GM21723 (cell line): ENCODE measurements around the gene PCDHB1.

Experiments
- ATAC-seq: cut with Tn5 transposase; IDR thresholded peaks from one replicate; pipeline ENCODE4 v1.9.1; 2021; ENCODE audit warnings: mild to moderate bottlenecking, moderate library complexity; ENCODE audit not compliant: unreplicated experiment

The PCDHB1 gene

DNA sequence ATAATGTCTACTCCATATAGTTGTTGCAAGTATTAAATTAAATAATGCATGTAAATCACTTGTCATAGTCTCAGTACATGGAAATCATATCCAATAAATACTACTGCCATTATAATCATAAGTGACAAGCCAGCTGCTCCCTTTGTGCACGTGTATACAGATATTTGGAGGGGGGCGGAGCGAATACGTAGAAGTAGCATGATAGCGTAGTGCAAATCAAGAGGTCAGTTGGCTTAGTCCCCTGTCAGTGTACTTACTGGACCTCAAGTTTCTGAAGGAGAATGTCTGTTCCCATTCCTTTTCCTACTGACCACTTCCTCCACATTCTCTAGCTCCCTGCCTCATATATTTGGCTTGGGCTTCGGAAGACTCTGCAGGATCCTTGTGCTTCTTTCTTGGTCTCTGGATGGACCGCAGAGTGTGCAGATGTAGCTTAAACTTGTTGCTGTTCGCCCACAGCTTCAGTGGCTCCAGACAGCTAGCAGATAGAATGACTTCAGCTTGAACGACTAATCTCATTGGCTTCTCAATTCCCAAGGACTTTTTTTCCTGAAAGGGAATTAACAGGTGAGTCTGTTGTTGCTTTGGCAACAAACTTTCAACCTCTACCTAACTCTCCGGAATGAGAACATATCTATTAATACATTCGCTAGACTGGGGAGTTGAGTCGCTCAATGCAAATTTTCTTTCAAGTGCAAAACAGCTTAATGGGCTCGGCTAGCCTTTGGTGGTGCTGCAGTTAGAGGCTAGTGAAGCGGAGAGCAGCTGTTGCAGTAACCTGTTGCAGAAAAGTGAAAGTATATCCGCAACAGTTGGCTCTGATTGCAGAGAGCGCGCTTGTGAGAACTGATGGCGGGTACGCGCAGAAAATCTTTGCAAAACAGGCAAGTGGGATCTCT, at the start of gene PCDHB1:
Gene PCDHB1 (plus strand): TSS at position 753 of the 899 bp plus-strand sequence. CDS start 97 bp downstream, at position 850.
- ATAC-seq, result no peak

DNA sequence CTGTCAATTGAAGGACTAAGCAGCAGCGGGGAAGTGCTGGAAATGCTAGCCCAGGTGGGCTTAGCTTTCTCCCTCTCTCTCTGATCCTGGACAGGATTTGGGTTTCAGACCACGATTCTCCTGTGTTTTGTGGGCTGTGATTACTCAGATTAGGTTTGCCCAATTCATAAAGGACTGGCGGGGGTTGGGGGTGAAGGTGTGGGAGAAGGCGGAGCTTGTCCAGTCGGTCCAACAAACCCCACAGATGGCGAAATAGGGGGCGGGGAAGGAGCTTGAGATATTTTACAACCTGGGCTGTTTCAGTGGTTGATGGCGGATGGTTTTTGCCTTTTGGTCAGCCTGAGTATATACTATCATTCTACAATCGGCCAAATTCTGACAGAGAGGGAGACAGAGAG, 49.7 kb upstream of the PCDHB1 start:
- no peak for ATAC-seq

DNA sequence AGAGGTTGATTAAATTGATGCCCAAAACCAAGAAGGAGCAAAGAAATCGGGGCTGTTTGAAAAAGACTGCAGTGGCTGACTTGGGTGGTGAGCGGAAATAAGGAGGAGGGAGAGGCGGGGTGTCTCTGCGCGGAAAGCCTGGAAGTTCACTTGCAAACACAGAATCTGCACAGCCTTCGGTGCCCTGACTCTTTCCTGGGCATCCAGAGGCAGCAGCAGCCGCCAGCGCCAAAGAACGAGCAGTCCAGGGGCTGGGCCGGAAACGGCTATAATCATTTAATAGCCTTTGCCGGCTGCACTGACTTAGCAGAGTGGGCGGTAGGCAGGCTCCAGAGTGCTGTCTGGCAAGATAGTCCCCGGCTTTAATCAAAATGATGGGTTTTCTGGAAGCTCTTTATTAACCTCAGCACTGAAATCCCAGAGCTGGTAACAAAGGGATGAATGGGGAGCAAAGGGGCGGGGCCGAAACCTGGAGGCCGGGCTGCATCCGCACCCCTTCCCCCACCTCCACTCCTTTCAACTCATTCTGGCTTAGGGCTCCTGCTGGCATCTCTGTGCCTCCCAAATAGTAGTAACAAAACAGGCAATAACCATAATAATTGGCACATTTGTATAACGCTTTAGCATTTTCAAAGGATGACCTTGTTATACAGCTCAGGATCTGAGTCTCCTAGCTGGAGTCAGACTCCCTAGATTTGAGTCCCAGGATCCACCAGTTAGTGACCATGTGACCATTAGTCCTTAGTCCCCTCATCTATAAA, 49.1 kb upstream of the PCDHB1 start:
- ATAC-seq, result no peak

- no peak for ATAC-seq
Observed at GRCh38 chr5:141002605-141002965, 48.6 kb upstream of the PCDHB1 start.

DNA sequence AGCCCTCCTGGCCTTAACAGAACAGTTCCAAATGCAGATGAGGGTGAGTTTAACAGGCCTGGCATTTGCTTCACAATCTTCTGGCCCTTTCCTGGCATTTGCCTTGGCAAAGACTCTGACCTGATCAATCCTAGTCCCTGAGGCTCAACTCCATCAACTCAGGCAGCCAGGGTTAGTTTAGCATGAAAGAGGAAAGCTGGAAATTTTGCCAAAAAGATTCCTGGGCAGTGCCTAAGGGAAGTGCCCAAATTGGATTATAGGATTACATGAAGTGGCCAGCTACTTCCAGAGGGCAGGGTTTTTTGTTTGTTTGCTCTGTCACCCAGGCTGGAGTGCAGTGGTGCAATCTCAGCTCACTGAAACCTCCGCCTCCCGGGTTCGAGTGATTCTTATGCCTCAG, 48.1 kb upstream of the PCDHB1 start:
- no peak for ATAC-seq

GRCh38 chr5:141003791-141004611, 47.2 kb upstream of the PCDHB1 start:
- no peak for ATAC-seq

DNA sequence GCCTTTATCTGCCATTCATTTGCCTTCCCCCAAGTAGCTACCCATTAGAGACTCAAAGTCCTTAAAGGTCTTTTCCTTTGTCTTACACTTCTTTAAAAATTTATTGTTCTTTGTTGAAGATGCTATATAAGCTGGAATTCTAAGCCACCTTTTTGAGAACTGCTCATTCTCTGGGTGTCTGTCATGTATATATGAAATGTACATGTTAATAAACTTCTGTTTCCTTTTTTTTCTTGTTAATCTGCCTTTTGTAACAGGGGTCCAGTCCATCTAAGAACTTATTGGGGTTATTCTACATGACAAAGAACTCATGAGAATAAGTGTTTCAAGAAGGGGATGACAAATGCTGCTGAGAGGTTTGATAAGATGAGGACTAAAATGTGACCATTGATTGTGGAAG, 43.4 kb upstream of the PCDHB1 start:
- no peak for ATAC-seq

- ATAC-seq, result no peak
Observed at GRCh38 chr5:141010047-141010793, 41.0 kb upstream of the PCDHB1 start.

- no peak for ATAC-seq
Observed at GRCh38 chr5:141017943-141018342, 33.2 kb upstream of the PCDHB1 start.

GRCh38 chr5:141022384-141022783, 28.8 kb upstream of the PCDHB1 start:
- no peak for ATAC-seq

- no peak for ATAC-seq
Observed at GRCh38 chr5:141031006-141031405, 20.2 kb upstream of the PCDHB1 start.

GRCh38 chr5:141032626-141033025, 18.5 kb upstream of the PCDHB1 start:
- no peak for ATAC-seq

- no peak for ATAC-seq
Observed at GRCh38 chr5:141039061-141039460, 12.1 kb upstream of the PCDHB1 start.

DNA sequence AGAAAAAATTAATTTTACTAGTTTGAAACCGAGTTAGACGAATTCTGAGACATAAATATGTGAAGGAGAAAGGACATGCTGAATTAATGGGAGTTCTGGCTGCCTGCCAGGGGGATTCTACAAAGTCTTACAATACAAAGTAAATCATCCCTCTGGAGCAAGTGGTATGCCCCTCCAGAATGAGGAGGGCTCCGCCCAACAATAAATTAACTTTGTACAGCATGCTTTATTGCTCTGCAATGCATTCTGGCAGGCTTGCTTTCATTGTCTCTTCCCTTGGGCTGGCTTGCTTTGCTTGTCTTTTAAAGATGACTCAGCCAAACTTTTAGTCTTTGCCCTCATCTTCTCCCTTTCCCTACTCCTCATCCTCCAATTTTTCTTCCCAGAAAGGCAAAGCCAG, 11.7 kb upstream of the PCDHB1 start:
- no peak for ATAC-seq

DNA sequence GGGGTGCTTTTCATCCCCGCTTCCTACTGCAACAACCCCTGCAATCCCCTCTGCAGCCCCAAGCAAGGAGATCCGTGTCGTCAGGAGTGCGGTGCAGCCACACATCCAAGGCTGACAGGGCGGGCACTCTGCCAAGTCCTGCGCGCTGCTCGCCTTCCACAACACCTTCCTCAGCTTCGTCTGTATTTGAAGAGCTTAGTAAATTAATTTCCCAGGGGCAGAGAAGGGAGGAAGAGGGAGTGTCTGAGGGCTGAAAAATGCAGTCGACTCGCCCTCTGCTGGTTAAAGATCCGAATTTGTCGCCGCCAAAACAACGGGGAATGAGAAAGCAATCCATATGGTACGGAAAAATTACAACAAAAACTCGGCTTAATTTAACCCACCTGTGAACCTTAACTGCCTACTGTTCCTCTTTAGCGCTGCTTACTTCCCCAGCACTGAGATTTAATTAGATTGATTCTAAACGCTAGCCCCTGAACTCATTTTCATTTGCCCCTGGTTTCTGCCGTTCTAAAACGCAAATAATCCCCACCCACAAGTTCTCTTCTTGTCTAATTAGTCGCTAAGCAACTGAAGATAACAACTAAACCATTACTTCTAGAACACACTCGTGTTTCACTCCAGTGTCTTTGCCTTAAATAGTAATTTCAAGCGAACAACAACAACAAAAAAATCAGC, 10.9 kb upstream of the PCDHB1 start:
- no peak for ATAC-seq

GRCh38 chr5:141040771-141041426, 10.3 kb upstream of the PCDHB1 start:
- ATAC-seq, result peak; percentile 57

GRCh38 chr5:141041427-141041785, 9.8 kb upstream of the PCDHB1 start:
- ATAC-seq, result no peak

- no peak for ATAC-seq
Observed at GRCh38 chr5:141042555-141042954, 8.6 kb upstream of the PCDHB1 start.

- ATAC-seq, result no peak
Observed at GRCh38 chr5:141051521-141051866, 320 bp downstream of the PCDHB1 start.

- no peak for ATAC-seq
Observed at GRCh38 chr5:141077826-141078225, 26.7 kb downstream of the PCDHB1 start.
